Activated T-cell treated with anti-CD3 and anti-CD28 coated beads for 1 hour (primary cell): ENCODE data around the gene ACOT13.
"Not testable (repeated sequence)": the region's sequence is repeated elsewhere in the genome, so short reads cannot be mapped to it uniquely, and the experiment has no call there.

ENCODE experiments used
- DNase-seq: peaks from one replicate; pipeline ENCODE4 v3.0.0-alpha.2; 2020; ENCODE audit warnings: low read depth

Gene ACOT13

DNA sequence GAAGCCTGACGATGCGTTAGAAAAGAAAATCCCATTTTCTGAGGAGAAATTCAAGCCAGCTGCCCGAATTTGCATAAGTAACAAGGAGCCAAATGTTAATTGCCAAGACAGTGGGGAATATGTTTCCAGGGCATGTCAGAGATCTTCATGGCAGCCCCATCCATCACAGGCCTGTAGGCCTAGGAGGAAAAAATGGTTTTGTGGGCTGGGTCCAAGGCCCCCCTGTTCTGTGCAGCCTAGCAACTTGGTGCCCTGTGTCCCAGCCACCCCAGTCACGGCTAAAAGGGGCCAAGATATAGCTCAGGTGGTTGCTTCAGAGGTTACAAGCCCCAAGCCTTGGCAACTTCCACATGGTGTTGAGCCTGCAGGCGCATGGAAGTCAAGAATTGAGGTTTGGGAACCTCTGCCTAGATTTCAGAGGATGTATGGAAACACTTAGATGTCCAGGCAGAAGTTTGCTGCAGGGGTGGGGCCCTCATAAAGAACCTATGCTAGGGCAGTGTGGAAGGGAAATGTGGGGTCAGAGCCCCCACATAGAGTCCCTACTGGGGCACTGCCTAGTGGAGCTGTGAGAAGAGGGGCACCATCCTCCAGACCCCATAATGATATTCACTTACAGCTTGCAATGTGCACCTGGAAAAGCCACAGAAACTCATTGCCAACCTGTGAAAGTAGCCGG, 64.7 kb downstream of the ACOT13 start:
- DNase-seq = not testable (repeated sequence)

- DNase-seq = no peak
Observed at GRCh38 chr6:24734166-24734565, 67.3 kb downstream of the ACOT13 start.

GRCh38 chr6:24734710-24735109, 67.8 kb downstream of the ACOT13 start:
- DNase-seq = not testable (repeated sequence)

DNA sequence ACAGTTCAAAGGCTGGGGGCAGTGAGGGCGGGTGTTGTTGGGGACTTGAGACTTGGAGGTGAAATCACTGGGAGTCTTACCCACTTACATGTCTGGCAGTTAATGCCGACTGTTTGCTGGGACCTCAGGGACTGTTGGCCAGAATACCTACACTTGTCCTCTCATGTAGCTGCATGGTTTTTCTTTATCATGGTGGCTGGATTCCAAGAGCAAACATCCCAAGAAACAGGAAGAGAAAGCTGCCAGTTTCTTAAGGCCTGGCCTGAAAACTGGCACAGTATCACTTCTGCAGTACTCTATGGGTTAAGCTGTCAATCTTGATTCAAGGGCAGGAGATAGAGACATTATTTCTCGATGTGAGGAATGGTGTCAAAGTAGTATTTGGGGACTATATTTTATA, 71.9 kb downstream of the ACOT13 start:
- no peak for DNase-seq

- no peak for DNase-seq
Observed at GRCh38 chr6:24740861-24741260, 74.0 kb downstream of the ACOT13 start.

DNA sequence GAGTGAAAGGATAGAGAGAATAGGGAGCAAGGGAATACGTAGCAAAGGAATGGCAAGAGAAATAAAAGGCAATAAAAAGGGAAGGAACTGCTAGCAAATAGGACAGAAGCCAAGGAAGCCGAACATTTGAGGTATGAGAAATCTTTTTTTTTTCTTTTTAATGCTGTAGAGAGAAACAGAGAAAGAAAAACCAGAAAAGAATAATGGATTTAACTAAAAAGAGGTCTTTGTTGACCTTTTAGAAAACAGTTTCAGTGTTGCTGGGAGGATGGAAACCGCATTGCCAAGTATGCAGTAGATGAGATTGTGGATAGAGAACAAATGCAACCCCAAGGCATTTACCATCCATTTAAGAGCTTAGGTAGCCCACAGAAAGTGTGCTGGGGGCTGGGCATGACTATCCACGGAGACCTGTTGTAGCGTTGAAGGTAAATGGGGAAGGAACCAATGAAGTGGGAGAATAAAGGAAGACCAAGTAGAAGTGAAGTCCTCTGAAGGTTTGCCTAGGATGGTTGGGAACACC, 75.4 kb downstream of the ACOT13 start:
- no peak for DNase-seq

DNA sequence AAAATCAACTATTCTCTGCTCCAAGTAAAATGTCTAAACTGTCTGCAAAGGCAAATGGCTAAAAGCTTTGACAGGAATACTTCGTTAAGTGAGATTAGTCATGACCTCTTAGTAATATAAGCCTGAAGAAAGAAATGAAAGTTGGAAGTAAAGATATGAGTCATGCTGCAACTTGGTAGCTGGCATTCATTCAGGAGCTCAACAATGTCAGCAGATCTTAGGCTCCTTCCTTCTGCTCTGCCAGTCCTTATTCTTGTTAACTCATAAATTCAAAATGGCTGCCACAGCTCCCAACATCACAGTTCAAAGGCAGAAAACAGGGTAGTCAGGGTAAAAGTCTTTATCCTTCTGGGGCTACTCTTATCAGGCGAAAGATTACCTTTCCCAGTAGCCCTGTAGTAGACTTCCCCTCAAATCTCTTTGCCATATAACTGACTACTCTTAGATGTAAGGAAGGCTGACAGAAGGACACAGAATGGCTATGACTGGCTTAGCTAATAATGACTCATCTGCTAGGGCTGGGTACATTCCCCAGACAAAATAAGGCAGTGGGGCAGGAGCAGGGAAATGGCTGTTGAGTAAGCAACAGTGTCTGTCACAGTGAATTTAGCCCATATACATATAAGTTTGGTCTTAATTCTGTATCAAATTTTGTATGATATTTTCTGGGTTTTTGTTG, 76.5 kb downstream of the ACOT13 start:
- no peak for DNase-seq

DNA sequence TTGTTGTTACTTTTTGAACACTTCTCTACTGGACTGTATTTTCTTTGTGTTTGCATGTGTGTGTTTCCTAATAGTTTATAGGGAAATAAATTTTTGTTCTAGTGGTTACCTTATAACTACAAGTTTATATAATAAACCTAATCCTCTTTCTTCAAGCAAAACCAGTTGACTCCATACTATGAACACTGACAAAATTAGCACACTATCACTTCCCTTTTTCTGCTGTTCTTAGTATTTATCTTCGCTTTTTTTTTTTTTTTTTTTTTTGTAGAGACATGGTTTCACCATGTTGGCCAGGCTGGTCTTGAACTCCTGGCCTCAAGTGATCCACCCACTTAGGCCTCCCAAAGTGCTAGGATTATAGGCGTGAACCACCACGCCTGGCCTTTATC, 77.1 kb downstream of the ACOT13 start:
- DNase-seq = no peak

DNA sequence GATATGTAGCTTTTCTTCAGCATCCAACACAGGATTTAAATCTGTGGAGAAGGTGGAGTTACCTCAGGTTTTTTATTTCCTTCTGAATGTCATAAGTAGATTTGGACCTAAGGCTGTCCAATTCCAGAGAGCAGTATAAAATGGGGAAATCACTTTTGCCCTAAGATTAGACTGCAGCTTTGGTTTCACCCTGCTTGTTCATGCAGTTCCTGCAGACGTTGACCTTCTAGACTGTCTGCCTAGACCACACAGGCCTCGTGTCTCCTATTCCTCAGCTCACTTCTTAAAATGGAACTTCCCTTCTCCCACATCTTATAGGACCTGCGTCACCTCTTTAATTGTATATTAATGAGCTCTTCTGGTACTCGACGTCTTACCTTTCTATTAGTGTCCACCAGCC, 78.0 kb downstream of the ACOT13 start:
- no peak for DNase-seq

DNA sequence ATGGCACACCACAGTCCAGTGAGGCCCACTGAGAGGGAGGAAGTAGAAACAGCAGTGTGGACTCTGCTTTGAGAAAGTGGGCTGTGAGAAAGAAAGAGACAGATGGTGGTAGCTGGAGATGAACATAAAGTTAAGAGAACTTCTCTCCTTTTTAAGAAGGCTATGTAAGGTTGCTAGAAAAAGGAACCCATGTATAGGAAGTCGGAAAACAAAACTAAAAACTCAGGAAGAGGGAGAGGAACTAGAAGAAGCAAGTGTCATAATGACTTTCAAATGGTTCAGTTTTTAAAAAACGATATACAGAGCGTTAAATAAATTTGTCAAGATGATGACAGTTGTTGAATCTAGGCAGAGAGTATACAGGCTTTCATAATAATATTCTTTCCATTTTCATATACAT, 82.4 kb downstream of the ACOT13 start:
- DNase-seq = no peak

- not testable (repeated sequence) for DNase-seq
Observed at GRCh38 chr6:24750878-24751277, 84.0 kb downstream of the ACOT13 start.

GRCh38 chr6:24752503-24752902, 85.6 kb downstream of the ACOT13 start:
- DNase-seq = no peak

DNA sequence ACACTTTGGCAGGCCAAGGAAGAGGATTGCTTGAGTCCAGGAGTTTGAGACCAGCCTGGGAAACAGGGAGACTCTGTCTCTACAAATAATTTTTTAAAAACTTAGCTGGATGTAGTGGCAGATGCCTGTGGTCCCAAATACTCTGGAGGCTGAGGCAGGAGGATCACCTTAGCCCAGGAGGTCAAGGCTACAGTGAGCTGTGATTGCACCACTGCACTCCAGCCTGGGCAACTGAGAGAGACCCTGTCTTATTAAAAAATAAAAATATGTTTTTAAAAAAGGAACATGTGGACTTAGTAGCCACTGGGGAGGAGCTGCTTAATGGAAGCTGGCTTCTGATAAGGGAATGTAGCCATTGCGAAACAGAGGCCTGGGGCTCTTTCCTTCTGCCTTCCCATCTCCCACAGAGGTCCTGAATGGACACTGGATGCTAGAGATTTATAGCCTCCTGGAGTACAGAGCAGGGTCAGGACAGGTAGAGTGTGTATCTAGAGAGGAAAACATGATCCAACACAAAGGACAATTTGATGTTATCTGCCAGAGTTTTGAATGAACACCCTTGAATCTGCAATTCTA, 86.1 kb downstream of the ACOT13 start:
- DNase-seq = no peak

- no peak for DNase-seq
Observed at GRCh38 chr6:24753545-24753944, 86.7 kb downstream of the ACOT13 start.

- not testable (repeated sequence) for DNase-seq
Observed at GRCh38 chr6:24754378-24754777, 87.5 kb downstream of the ACOT13 start.
